SK-N-SH (cell line): Measurements from ENCODE around the gene PLA2G7. TPM values are rescaled to one million over a fixed set of nuclear protein-coding genes. Genes with fewer than 3 reads are reported as not detected.

Source experiments
- CTCF ChIA-PET: fragments of 300-600, 350-600 bp; formaldehyde crosslinking; extraction: SDS; loops from one replicate; lab custom pipeline; 2021; lab: Yijun Ruan, JAX
- POLR2A ChIA-PET: fragments of 350-600 bp; sonication (Branson Sonifier 250); formaldehyde crosslinking; extraction: SDS; loops from one replicate; lab custom pipeline; 2020; ENCODE audit warnings: antibody characterized with exemption, inconsistent platforms; lab: Yijun Ruan, JAX
- DNase-seq: peaks from one replicate; pipeline ENCODE4 v3.0.0; 2012
- H2AFZ ChIP-seq: fragments of 200-600 bp; sonication (generic); 2 replicates; pipeline ENCODE4 v1.8.1; 2016; ENCODE audit warnings: antibody characterized with exemption, mild to moderate bottlenecking, low read depth
- H3F3A ChIP-seq: fragments of 200-600 bp; sonication (generic); replicated peaks from 2 replicates; pipeline ENCODE3; 2016; ENCODE audit warnings: antibody characterized with exemption, mild to moderate bottlenecking; ENCODE audit not compliant: insufficient read depth
- H3K27ac ChIP-seq, 2 experiments: fragments of 200-500 bp in 1 of 2; fragments of 200-600 bp in 1 of 2; sonication (Bioruptor generic) in 1 of 2; sonication (generic), shearing (Covaris generic) in 1 of 2; 2 replicates each; pipeline versions ENCODE4 v1.5.1 to v1.6.1; 2014 to 2016; ENCODE audit warnings: low read depth in 2 of 2, inconsistent platforms in 1 of 2, low read length in 1 of 2, mild to moderate bottlenecking in 1 of 2, mixed read lengths in 1 of 2
- H3K27me3 ChIP-seq: fragments of 200-600 bp; sonication (generic), shearing (Covaris generic); 2 replicates; pipeline ENCODE4 v1.6.1; 2016; ENCODE audit warnings: mixed run types; ENCODE audit not compliant: insufficient read depth
- H3K36me3 ChIP-seq, 2 experiments: fragments of 200-500 bp in 1 of 2; fragments of 200-600 bp in 1 of 2; sonication (Bioruptor generic) in 1 of 2; sonication (generic) in 1 of 2; replicated peaks in 1 of 2; 2 replicates each; pipeline versions ENCODE3 to v1.5.1; 2014 to 2016; ENCODE audit warnings: low read length in 1 of 2, mild to moderate bottlenecking in 1 of 2; ENCODE audit not compliant: insufficient read depth in 2 of 2, control insufficient read depth in 1 of 2
- H3K4me1 ChIP-seq, 2 experiments: fragments of 200-500 bp in 1 of 2; fragments of 200-600 bp in 1 of 2; sonication (Bioruptor generic) in 1 of 2; sonication (generic), shearing (Covaris generic) in 1 of 2; 2 replicates each; pipeline versions ENCODE4 v1.5.1 to v1.6.1; 2014 to 2016; ENCODE audit warnings: low read depth in 1 of 2, low read length in 1 of 2, mixed run types in 1 of 2; ENCODE audit not compliant: insufficient read depth in 2 of 2, control insufficient read depth in 1 of 2
- H3K4me2 ChIP-seq: fragments of 200-600 bp; sonication (generic), shearing (Covaris generic); 2 replicates; pipeline ENCODE4 v1.6.1; 2017; ENCODE audit warnings: mixed run types
- H3K4me3 ChIP-seq, 2 experiments: fragments of 200-500 bp in 1 of 2; fragments of 200-600 bp in 1 of 2; sonication (Bioruptor generic) in 1 of 2; sonication (generic), shearing (Covaris generic) in 1 of 2; 2 replicates each; pipeline versions ENCODE4 v1.5.1 to v1.8.1; 2014 to 2016; ENCODE audit warnings: low read depth in 2 of 2, inconsistent platforms in 1 of 2, low read length in 1 of 2, mild to moderate bottlenecking in 1 of 2, mixed read lengths in 1 of 2, moderate library complexity in 1 of 2
- H3K79me2 ChIP-seq: fragments of 200-600 bp; sonication (generic); 2 replicates; pipeline ENCODE4 v1.8.1; 2017; ENCODE audit warnings: mild to moderate bottlenecking; ENCODE audit not compliant: insufficient read depth
- H3K9ac ChIP-seq: fragments of 200-600 bp; sonication (generic); 2 replicates; pipeline ENCODE4 v1.6.1; 2017; ENCODE audit warnings: mixed run types
- H3K9me2 ChIP-seq: fragments of 200-600 bp; sonication (generic); 2 replicates; pipeline ENCODE4 v1.6.1; 2017; ENCODE audit warnings: mixed run types
- H3K9me3 ChIP-seq: fragments of 200-600 bp; sonication (generic); 2 replicates; pipeline ENCODE4 v1.6.1; 2017; ENCODE audit warnings: mixed run types, mild to moderate bottlenecking, moderate library complexity
- H4K20me1 ChIP-seq: fragments of 200-600 bp; sonication (generic); 2 replicates; pipeline ENCODE4 v1.6.1; 2017; ENCODE audit warnings: mild to moderate bottlenecking, mixed run types; ENCODE audit not compliant: insufficient read depth
- CHD2 ChIP-seq: fragments of 150-350 bp; IDR thresholded peaks from 2 replicates; pipeline ENCODE4 v1.6.1; 2018; ENCODE audit warnings: low read length; ENCODE audit not compliant: partially characterized antibody
- ELF1 ChIP-seq: IDR thresholded peaks from 2 replicates; pipeline ENCODE4 v1.4.0; 2012
- FOXJ3 ChIP-seq: sonication (generic); formaldehyde crosslinking; IDR thresholded peaks from 2 replicates; pipeline ENCODE4 v1.5.1; 2020; ENCODE audit warnings: mild to moderate bottlenecking, missing genetic modification reagents
- FOXM1 ChIP-seq: IDR thresholded peaks from 2 replicates; pipeline ENCODE4 v1.4.0; 2012; ENCODE audit warnings: low read depth, mild to moderate bottlenecking
- JUND ChIP-seq: IDR thresholded peaks from 2 replicates; pipeline ENCODE4 v1.4.0; 2012
- MEF2A ChIP-seq: IDR thresholded peaks from 2 replicates; pipeline ENCODE4 v1.4.0; 2012; ENCODE audit warnings: low read depth, borderline replicate concordance
- MXI1 ChIP-seq: IDR thresholded peaks from 2 replicates; pipeline ENCODE4 v1.6.1; 2012; ENCODE audit warnings: mild to moderate bottlenecking, low read depth, low read length, improper control_type of control experiment
- NFIC ChIP-seq: IDR thresholded peaks from 2 replicates; pipeline ENCODE4 v1.4.0; 2012; ENCODE audit warnings: borderline replicate concordance
- NRF1 ChIP-seq: IDR thresholded peaks from 2 replicates; pipeline ENCODE4 v1.6.1; 2012; ENCODE audit warnings: low read depth, mild to moderate bottlenecking, low read length
- RCOR1 ChIP-seq: fragments of 150-350 bp; IDR thresholded peaks from 2 replicates; pipeline ENCODE4 v1.6.1; 2017; ENCODE audit warnings: antibody characterized with exemption, low read length
- RFX5 ChIP-seq: IDR thresholded peaks from 2 replicates; pipeline ENCODE4 v1.6.1; 2012; ENCODE audit warnings: mild to moderate bottlenecking, improper control_type of control experiment, low read length
- SMC3 ChIP-seq: IDR thresholded peaks from 2 replicates; pipeline ENCODE4 v1.6.1; 2012; ENCODE audit warnings: low read depth, low read length, improper control_type of control experiment
- TCF12 ChIP-seq: IDR thresholded peaks from 2 replicates; pipeline ENCODE4 v1.4.0; 2012
- TEAD4 ChIP-seq: IDR thresholded peaks from 2 replicates; pipeline ENCODE4 v1.4.0; 2012; ENCODE audit warnings: mild to moderate bottlenecking, borderline replicate concordance; ENCODE audit not compliant: insufficient read depth
- WGBS: methylation state at CpG from one replicate; pipeline ENCODE4 v1.1.6; 2017; ENCODE audit warnings: low lambda C conversion rate; 5-methylcytosine and 5-hydroxymethylcytosine counted together
- polyA plus RNA-seq, 3 experiments: library from polyadenylated mRNA; depleted of rRNA; stranded (reverse); fragments of >200 nt; gene quantifications; 2 replicates each; pipeline ENCODE4 v1.2.3, GENCODE V29; 2012
- TF ChIP-seq, protein P1 (sequence below): IDR thresholded peaks from 2 replicates; pipeline ENCODE4 v1.4.0; 2012; ENCODE audit warnings: low read depth, borderline replicate concordance
- TF ChIP-seq, protein P2 (sequence below): IDR thresholded peaks from 2 replicates; pipeline ENCODE4 v1.4.0; 2012; ENCODE audit warnings: low read depth
- TF ChIP-seq, protein P3 (sequence below): IDR thresholded peaks from 2 replicates; pipeline ENCODE4 v1.6.1; 2012; ENCODE audit warnings: mild to moderate bottlenecking, low read depth, low read length, moderate library complexity
- TF ChIP-seq, protein P4 (sequence below): fragments of 150-350 bp; IDR thresholded peaks from 2 replicates; pipeline ENCODE4 v1.6.1; 2017; ENCODE audit warnings: antibody characterized with exemption, low read length, low read depth, borderline replicate concordance

Gene PLA2G7
- polyA plus RNA-seq, 1 of the 3 experiments (the other 2 are of a cell fraction): not detected

DNA sequence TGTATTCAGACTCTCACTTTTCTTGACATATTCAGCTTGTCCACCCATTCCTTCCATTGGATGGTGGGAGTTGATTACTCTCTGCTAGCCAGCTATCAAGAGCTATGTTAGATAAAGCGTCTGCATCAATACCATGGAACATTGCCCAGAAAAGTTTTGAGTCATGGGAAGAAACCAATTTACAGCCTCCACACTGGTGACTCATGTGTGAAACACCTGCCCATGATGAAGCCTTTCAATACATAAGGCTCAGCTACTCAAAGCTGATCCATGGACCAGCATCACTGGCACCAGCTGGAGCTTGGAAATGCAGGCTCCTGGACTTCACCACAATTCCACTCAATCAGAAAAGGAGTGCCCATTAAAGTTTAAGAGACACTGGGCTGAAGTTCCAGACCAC is 16.1 kb downstream of the PLA2G7 start:
- Histone ChIP-seq H3K79me2 (no peaks in the 10 kb centered on the region), H3K4me1 (no peaks in the 10 kb centered on the region), H2AFZ (no peak overlapping the region), H4K20me1 (no peaks in the 10 kb centered on the region), H3K4me2 (no peak overlapping the region), H3F3A (no peaks in the 10 kb centered on the region)
- WGBS: 8% methylated on average over 1 of the region's 1 CpG
- CTCF ChIA-PET: no interaction called here
- no peak for DNase-seq
- no peak for TF ChIP-seq NRF1
- no peak for TF ChIP-seq NFIC
- TF ChIP-seq, protein P1, sequence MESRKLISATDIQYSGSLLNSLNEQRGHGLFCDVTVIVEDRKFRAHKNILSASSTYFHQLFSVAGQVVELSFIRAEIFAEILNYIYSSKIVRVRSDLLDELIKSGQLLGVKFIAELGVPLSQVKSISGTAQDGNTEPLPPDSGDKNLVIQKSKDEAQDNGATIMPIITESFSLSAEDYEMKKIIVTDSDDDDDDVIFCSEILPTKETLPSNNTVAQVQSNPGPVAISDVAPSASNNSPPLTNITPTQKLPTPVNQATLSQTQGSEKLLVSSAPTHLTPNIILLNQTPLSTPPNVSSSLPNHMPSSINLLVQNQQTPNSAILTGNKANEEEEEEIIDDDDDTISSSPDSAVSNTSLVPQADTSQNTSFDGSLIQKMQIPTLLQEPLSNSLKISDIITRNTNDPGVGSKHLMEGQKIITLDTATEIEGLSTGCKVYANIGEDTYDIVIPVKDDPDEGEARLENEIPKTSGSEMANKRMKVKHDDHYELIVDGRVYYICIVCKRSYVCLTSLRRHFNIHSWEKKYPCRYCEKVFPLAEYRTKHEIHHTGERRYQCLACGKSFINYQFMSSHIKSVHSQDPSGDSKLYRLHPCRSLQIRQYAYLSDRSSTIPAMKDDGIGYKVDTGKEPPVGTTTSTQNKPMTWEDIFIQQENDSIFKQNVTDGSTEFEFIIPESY: no peak
- TF ChIP-seq MEF2A: no peak
- TF ChIP-seq ELF1: no peak
- no peak for TF ChIP-seq RFX5
- TF ChIP-seq FOXJ3 (CRISPR knock-in tag): no peak
- no peak for TF ChIP-seq FOXM1
- TF ChIP-seq, all 33 proteins: peak for 0
- Histone ChIP-seq H3K27me3 (no peaks in the 10 kb centered on the region), H3K9ac (no peak overlapping the region), H3K9me3 (no peaks in the 10 kb centered on the region), H3K9me2 (no peaks in the 10 kb centered on the region), H3K4me3 (no peak overlapping the region), H3K27ac (no peak overlapping the region), H3K36me3 (no peaks in the 10 kb centered on the region)
- POLR2A ChIA-PET: no interaction called here

DNA sequence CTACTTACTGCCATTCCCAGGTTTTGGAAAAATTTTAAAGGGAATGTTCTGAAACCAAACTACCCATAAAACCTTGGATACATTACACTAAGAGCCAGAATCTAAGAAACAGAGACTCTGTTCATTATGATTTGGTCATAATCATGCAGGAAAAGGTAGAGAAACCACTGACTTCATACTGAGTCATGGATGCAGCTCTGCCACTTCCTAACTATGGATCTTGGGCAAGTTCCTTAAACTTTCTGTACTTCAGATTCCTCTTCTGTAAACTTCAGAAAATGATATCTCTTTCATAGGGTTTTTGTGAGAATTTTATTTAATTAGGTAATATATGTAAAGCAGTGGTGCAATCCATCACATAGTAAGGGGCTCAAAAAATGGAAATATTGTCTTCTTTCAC is 20.0 kb downstream of the PLA2G7 start:
- no peaks in the 10 kb centered on the region for H3F3A ChIP-seq
- no peaks in the 10 kb centered on the region for H3K36me3 ChIP-seq
- no peak overlapping the region for H2AFZ ChIP-seq
- H3K9me3 ChIP-seq: no peaks in the 10 kb centered on the region
- no peak overlapping the region for H3K4me2 ChIP-seq
- no peak overlapping the region for H3K27ac ChIP-seq
- TF ChIP-seq SMC3: no peak
- TF ChIP-seq, protein P2, sequence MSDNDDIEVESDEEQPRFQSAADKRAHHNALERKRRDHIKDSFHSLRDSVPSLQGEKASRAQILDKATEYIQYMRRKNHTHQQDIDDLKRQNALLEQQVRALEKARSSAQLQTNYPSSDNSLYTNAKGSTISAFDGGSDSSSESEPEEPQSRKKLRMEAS: no peak
- no peak for TF ChIP-seq TEAD4
- no peak for TF ChIP-seq RCOR1
- TF ChIP-seq, protein P3, sequence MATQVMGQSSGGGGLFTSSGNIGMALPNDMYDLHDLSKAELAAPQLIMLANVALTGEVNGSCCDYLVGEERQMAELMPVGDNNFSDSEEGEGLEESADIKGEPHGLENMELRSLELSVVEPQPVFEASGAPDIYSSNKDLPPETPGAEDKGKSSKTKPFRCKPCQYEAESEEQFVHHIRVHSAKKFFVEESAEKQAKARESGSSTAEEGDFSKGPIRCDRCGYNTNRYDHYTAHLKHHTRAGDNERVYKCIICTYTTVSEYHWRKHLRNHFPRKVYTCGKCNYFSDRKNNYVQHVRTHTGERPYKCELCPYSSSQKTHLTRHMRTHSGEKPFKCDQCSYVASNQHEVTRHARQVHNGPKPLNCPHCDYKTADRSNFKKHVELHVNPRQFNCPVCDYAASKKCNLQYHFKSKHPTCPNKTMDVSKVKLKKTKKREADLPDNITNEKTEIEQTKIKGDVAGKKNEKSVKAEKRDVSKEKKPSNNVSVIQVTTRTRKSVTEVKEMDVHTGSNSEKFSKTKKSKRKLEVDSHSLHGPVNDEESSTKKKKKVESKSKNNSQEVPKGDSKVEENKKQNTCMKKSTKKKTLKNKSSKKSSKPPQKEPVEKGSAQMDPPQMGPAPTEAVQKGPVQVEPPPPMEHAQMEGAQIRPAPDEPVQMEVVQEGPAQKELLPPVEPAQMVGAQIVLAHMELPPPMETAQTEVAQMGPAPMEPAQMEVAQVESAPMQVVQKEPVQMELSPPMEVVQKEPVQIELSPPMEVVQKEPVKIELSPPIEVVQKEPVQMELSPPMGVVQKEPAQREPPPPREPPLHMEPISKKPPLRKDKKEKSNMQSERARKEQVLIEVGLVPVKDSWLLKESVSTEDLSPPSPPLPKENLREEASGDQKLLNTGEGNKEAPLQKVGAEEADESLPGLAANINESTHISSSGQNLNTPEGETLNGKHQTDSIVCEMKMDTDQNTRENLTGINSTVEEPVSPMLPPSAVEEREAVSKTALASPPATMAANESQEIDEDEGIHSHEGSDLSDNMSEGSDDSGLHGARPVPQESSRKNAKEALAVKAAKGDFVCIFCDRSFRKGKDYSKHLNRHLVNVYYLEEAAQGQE: no peak
- no peak for TF ChIP-seq MXI1
- TF ChIP-seq TCF12: no peak
- no peak for TF ChIP-seq FOXM1
- TF ChIP-seq CHD2: no peak
- no peak for TF ChIP-seq FOXJ3 (CRISPR knock-in tag)
- no peak for TF ChIP-seq JUND
- TF ChIP-seq MEF2A: no peak
- TF ChIP-seq ELF1: no peak
- TF ChIP-seq, protein P4, sequence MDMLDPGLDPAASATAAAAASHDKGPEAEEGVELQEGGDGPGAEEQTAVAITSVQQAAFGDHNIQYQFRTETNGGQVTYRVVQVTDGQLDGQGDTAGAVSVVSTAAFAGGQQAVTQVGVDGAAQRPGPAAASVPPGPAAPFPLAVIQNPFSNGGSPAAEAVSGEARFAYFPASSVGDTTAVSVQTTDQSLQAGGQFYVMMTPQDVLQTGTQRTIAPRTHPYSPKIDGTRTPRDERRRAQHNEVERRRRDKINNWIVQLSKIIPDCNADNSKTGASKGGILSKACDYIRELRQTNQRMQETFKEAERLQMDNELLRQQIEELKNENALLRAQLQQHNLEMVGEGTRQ: no peak
- no peak for TF ChIP-seq NRF1
- no peak overlapping the region for H3K9ac ChIP-seq
- no peaks in the 10 kb centered on the region for H3K9me2 ChIP-seq
- no peaks in the 10 kb centered on the region for H3K79me2 ChIP-seq
- H3K4me1 ChIP-seq: no peaks in the 10 kb centered on the region
- H3K27me3 ChIP-seq: no peaks in the 10 kb centered on the region
- CTCF ChIA-PET: no interaction called here
- H3K4me3 ChIP-seq: no peak overlapping the region
- POLR2A ChIA-PET: no interaction called here
- no peak for DNase-seq
- no peaks in the 10 kb centered on the region for H4K20me1 ChIP-seq
